Measurements from ENCODE around the gene IGF2. TPM values are rescaled to one million over a fixed set of nuclear protein-coding genes. Genes with fewer than 3 reads are reported as not detected.

IGF2 gene
- total and polyA plus RNA-seq, 2 donors from 2014 or later, result 10.2 to 30.5 TPM

DNA sequence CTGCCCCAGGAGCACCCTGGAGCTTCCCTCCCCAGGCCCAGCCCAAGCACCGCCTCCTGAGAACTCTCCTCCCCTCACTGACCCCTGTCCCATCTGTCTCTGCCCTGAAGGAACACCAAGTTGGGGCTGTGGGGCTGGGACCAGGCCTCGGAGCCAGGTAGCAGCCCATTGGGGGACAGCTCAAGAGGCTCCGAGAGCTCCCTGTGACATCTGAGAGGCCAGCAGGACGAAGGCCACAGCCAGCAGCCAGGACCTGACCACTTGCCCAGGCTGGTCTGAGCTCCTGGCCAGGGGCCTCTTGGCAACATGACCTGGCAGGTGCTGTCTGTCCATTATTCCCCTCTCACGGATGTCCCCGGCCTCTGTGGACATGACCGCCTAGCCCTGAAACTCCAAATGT, 33.7 kb downstream of the IGF2 start:
- no peak overlapping the region for H3K27ac ChIP-seq (ENCODE audit: low read depth in 2 of 2, low read length in 2 of 2)
- intact Hi-C loops (cut with DNase I), result no loop called here
- H3K4me1 ChIP-seq (ENCODE audit: control insufficient read depth in 2 of 3, insufficient read depth in 2 of 3, low read depth in 1 of 3, low read length in 3 of 3), result peaks cover 0 to 2% (median 0%) of the 10 kb centered on the region in 3 donors
- no peak overlapping the region for H3K9ac ChIP-seq (ENCODE audit: low read length in 3 of 3)
- no peak overlapping the region for H3K4me3 ChIP-seq (ENCODE audit: low read length in 3 of 3)
- H3K9me3 ChIP-seq (ENCODE audit: control insufficient read depth in 2 of 3, insufficient read depth in 1 of 3, low read length in 3 of 3), result no peaks in the 10 kb centered on the region
- FAIRE-seq, result no peak
- H3K27me3 ChIP-seq (ENCODE audit: control insufficient read depth, insufficient read depth, low read length), result no peaks in the 10 kb centered on the region
- no peaks in the 10 kb centered on the region for H3K36me3 ChIP-seq (ENCODE audit: control insufficient read depth in 2 of 3, insufficient read depth in 3 of 3, low read length in 3 of 3)
- peak in 1 of 5 donors; percentile 63 for DNase-seq
- no peak for TF ChIP-seq CTCF (IDR thresholded peaks at IDR 0.05; ENCODE audit: borderline replicate concordance, extremely low read depth, insufficient read depth)

DNA sequence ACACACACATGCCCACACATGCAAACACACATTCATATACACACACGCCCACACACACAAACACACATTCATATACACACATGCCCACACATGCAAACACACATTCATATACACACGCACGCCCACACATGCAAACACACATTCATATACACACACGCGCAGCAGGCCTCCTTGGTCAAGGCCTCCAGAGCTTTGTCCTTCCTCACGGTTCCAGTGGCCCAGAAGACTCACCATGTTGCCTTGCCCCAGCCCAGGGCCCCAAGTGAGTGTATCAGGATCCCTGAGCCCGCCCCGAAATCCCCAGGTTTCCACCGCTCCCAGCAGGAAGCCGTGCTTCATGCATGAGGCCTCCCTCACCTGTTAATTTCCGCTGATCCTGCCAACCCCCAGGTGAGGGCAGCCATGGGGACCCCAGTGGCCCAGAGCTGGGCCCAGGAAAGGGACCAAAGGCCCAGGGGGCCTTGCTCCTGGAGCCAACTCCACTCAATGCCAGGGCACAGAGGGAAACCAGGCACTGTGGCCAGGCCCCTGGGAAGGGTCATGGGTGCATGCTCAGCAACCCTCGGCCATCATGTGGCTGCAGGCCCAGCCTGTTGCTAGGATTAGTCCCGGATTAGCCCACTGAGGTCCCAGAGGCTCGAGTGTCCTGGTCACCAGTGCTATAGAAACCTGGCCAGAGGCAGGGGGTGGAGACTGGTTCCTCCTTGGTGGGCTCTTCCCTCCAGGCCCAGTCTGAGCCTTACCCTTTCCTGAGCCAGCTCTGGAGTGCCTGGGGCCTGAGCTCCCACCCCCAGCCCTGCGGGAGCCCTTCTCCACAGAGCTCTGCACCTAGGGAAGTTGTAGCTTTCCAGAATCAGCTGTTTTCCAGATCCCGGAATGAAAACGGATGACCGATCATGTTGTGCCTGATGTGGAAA, 34.4 kb downstream of the IGF2 start:
- Histone ChIP-seq H3K27me3 (ENCODE audit: control insufficient read depth, insufficient read depth, low read length) (no peaks in the 10 kb centered on the region), H3K4me1 (ENCODE audit: control insufficient read depth in 2 of 3, insufficient read depth in 2 of 3, low read depth in 1 of 3, low read length in 3 of 3) (peaks cover 0 to 1% (median 0%) of the 10 kb centered on the region in 3 donors), H3K4me3 (ENCODE audit: low read length in 3 of 3) (no peak overlapping the region), H3K9me3 (ENCODE audit: control insufficient read depth in 2 of 3, insufficient read depth in 1 of 3, low read length in 3 of 3) (no peaks in the 10 kb centered on the region), H3K36me3 (ENCODE audit: control insufficient read depth in 2 of 3, insufficient read depth in 3 of 3, low read length in 3 of 3) (no peaks in the 10 kb centered on the region), H3K27ac (ENCODE audit: low read depth in 2 of 2, low read length in 2 of 2) (no peak overlapping the region), H3K9ac (ENCODE audit: low read length in 3 of 3) (no peak overlapping the region)
- intact Hi-C loops (cut with DNase I), result no loop called here
- TF ChIP-seq CTCF (IDR thresholded peaks at IDR 0.05; ENCODE audit: borderline replicate concordance, extremely low read depth, insufficient read depth), result no peak
- FAIRE-seq (no peak), DNase-seq (peak in 1 of 5 donors; percentile 52)

DNA sequence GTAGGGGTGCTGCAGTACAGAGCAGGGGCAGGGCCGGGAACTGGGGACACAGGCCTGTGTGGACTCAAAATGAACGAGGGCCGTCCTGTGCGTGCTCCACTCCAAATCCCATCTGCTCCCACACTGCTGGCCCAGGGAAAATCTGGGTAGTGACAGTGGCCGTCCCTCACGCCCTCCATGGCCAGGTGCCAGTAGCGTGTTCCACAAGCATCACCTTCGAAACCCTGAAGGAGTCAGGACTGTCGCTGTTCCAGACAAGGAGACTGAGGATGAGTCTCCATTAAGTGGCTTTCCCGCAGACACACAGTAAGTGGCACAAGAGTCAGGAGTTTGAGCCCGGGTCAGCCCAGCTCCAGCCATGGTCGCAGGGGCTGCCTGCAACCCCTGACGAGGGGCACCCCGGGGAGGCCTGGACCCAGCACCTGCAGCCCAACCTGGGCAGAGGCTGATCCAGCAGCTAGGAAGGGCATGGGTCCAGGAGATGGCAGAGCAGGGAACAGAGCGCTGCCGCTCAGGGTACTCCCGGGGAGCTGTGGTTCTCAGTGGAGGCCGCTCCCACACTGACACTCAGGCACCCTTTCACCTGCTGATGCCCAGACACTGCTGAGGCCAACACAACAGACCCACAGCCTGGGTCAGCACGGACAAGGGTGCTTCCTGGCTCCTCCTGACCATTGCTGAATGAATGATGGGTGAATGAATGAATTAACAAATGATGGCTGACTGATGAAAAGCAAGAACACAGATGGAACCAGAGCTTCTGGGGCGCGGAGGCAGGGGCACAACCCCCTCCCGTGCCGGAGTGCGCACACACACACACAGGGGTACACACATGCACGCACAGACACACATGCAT, 35.3 kb downstream of the IGF2 start:
- Histone ChIP-seq H3K27ac (ENCODE audit: low read depth in 2 of 2, low read length in 2 of 2) (no peak overlapping the region), H3K9me3 (ENCODE audit: control insufficient read depth in 2 of 3, insufficient read depth in 1 of 3, low read length in 3 of 3) (no peaks in the 10 kb centered on the region), H3K4me1 (ENCODE audit: control insufficient read depth in 2 of 3, insufficient read depth in 2 of 3, low read depth in 1 of 3, low read length in 3 of 3) (no peaks in the 10 kb centered on the region), H3K9ac (ENCODE audit: low read length in 3 of 3) (no peak overlapping the region), H3K4me3 (ENCODE audit: low read length in 3 of 3) (no peak overlapping the region), H3K36me3 (ENCODE audit: control insufficient read depth in 2 of 3, insufficient read depth in 3 of 3, low read length in 3 of 3) (no peaks in the 10 kb centered on the region), H3K27me3 (ENCODE audit: control insufficient read depth, insufficient read depth, low read length) (no peaks in the 10 kb centered on the region)
- DNase-seq (peak in 2 of 5 donors; percentile 29 to 54), FAIRE-seq (no peak)
- TF ChIP-seq CTCF (IDR thresholded peaks at IDR 0.05; ENCODE audit: borderline replicate concordance, extremely low read depth, insufficient read depth), result no peak
- intact Hi-C loops (cut with DNase I), result no loop called here
